GM20000 (cell line): Measurements from ENCODE around the gene MCL1.

Experiments
- DNase-seq: peaks from one replicate; pipeline ENCODE4 v3.0.0; 2012; ENCODE audit warnings: low spot score
- CTCF ChIP-seq: IDR thresholded peaks from 2 replicates; pipeline ENCODE4 v1.5.1; 2012; ENCODE audit warnings: mild to moderate bottlenecking, control low read depth; ENCODE audit errors: extremely low read depth, missing control alignments

MCL1 gene

DNA sequence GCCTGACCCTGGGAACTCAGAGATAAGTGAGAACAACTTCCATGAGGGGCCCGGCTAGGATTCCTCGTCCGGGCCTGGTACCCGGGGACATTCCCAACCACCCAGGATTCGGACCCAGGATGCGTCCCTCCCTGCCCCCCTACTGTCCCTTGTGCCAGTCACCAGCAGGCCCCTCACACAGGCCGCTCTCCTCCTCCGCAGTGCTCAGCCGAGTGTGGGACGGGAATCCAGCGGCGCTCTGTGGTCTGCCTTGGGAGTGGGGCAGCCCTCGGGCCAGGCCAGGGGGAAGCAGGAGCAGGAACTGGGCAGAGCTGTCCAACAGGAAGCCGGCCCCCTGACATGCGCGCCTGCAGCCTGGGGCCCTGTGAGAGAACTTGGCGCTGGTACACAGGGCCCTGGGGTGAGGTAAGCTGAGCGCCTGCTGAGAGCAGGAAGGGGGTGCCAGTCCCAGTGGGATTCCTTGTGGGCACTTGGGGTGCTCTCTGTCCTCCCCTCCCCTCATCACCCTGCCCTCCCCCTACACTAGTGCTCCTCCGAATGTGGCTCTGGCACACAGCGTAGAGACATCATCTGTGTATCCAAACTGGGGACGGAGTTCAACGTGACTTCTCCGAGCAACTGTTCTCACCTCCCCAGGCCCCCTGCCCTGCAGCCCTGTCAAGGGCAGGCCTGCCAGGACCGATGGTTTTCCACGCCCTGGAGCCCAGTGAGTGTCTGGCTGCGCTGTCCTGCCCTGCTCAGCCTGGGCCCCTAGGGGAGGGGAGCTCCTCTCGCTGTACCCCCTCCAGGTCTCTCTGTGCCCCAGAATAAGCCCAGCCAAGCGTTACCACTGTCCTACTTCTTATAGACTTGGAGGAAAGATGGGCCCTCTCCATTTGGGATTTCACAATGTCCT is 20.4 kb downstream of the MCL1 start:
- TF ChIP-seq CTCF, result no peak
- DNase-seq, result no peak

- TF ChIP-seq CTCF, result no peak
- no peak for DNase-seq
Observed at GRCh38 chr1:150558303-150558704, 21.1 kb downstream of the MCL1 start.

- no peak for DNase-seq
Observed at GRCh38 chr1:150557813-150558212, 21.6 kb downstream of the MCL1 start.

GRCh38 chr1:150557065-150557600 is 22.3 kb downstream of the MCL1 start:
- DNase-seq, result no peak
- no peak for TF ChIP-seq CTCF

More at GRCh38 chr1:150557813-150558212, 21.6 kb downstream of the MCL1 start:
- TF ChIP-seq CTCF, result no peak

DNA sequence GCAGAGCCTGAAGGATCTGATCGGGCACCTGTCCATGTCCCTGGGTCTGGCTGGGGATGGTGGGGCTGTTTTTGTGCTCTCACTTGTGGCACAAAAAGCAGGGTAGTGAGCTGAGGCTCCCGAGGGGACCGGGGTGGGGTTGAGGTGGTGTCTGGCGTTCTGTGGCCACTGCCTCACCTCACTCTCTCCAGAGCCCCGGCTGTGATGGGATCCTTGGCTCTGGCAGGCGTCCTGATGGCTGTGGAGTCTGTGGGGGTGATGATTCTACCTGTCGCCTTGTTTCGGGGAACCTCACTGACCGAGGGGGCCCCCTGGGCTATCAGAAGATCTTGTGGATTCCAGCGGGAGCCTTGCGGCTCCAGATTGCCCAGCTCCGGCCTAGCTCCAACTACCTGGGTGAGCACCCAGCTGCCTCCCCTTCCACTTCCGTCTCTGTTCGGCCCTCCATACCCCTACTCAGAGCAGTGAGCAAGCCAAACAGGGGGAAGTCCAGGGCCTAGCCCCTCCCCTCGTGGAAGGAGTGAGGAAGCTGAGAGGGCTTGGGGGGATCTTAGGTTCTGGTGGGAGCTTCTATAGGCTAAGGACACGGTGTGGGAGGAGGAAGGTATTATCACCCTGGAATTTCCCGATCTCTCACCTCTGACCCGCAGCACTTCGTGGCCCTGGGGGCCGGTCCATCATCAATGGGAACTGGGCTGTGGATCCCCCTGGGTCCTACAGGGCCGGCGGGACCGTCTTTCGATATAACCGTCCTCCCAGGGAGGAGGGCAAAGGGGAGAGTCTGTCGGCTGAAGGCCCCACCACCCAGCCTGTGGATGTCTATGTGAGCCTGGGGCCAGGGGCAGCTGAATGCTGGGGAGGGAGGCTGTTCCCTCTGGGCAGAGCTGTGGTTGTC is 23.2 kb downstream of the MCL1 start:
- DNase-seq, result no peak
- TF ChIP-seq CTCF, result no peak

DNA sequence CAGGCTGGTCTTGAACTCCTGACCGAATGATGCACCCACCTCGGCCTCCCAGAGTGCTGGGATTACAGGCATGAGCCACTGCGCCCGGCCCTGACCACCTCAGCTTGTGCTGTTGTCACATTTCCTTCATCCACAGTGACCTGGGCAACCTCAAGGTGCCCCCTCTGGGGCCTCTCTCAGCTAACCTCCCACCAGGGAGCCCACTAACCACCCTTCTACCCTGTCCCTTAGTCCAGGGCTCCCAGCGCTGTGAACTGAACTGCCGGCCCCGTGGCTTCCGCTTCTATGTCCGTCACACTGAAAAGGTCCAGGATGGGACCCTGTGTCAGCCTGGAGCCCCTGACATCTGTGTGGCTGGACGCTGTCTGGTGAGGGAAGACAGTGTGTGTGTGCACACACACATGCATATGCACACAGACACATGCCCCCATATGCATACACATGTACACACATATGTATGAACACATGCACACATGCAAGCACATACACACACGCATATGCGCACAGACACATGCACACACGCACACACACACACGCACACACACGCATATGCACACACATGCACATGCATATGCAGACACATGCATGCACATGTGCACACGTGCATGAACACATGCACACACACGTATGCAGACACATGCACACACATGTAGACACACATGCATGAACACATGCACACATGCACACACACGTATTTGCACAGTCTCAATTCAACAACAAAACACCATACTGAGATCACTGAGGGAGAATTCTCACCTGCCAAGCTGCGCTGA is 24.0 kb downstream of the MCL1 start:
- DNase-seq, result no peak
- TF ChIP-seq CTCF, result no peak
